Measurements from ENCODE around the gene C12orf76. TPM values are rescaled to one million over a fixed set of nuclear protein-coding genes. Genes with fewer than 3 reads are reported as not detected.
A peak's percentile ranks its signal among the peaks of the same experiment; 100 is the strongest.

C12orf76 gene
- total and polyA plus RNA-seq, 2 of the 13 experiments (the other 11 are each of a cell fraction or from before 2014, with no cell fraction given) = 15.8 to 38.4 TPM

DNA sequence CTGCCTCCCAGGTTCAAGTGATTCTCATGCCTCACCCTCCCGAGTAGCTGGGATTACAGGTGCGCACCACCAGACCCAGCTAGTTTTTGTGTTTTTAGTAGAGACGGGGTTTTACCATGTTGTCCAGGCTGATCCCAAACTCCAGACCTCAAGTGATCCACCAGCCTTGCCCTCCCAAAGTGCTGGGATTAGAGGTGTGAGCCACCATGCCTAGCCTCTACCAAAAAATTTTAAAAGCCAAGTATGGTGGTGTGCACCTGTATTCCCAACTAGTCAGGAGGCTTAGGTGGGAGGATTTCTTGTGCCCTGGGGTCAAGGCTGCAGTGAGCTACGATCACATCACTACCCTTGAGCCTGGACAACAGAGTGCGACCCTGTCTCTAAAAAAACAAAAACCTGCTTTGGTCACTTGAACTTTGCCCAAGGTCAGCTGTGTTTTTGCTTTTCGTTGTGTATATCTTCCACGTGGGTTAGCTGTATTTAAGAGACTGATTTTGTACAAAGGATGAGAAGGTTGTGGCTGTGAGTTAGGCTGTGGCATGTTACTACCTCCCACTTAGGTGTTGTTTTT, 12.7 kb downstream of the C12orf76 start (continued):
- TF ChIP-seq, protein P1, sequence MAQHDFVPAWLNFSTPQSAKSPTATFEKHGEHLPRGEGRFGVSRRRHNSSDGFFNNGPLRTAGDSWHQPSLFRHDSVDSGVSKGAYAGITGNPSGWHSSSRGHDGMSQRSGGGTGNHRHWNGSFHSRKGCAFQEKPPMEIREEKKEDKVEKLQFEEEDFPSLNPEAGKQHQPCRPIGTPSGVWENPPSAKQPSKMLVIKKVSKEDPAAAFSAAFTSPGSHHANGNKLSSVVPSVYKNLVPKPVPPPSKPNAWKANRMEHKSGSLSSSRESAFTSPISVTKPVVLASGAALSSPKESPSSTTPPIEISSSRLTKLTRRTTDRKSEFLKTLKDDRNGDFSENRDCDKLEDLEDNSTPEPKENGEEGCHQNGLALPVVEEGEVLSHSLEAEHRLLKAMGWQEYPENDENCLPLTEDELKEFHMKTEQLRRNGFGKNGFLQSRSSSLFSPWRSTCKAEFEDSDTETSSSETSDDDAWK (CRISPR knock-in tag; IDR thresholded peaks at IDR 0.05) = no peak
- TF ChIP-seq ZNF747 (CRISPR knock-in tag; IDR thresholded peaks at IDR 0.05; ENCODE audit: borderline replicate concordance) = no peak
- TF ChIP-seq, protein P2, sequence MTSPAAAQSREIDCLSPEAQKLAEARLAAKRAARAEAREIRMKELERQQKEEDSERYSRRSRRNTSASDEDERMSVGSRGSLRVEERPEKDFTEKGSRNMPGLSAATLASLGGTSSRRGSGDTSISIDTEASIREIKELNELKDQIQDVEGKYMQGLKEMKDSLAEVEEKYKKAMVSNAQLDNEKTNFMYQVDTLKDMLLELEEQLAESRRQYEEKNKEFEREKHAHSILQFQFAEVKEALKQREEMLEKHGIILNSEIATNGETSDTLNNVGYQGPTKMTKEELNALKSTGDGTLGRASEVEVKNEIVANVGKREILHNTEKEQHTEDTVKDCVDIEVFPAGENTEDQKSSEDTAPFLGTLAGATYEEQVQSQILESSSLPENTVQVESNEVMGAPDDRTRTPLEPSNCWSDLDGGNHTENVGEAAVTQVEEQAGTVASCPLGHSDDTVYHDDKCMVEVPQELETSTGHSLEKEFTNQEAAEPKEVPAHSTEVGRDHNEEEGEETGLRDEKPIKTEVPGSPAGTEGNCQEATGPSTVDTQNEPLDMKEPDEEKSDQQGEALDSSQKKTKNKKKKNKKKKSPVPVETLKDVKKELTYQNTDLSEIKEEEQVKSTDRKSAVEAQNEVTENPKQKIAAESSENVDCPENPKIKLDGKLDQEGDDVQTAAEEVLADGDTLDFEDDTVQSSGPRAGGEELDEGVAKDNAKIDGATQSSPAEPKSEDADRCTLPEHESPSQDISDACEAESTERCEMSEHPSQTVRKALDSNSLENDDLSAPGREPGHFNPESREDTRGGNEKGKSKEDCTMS (CRISPR knock-in tag; conservative IDR thresholded peaks at IDR 0.05) = no peak
- TF ChIP-seq NCOA2 (CRISPR knock-in tag; IDR thresholded peaks at IDR 0.05) = peak; percentile 84; the same call in 1 of the 2 replicates
- TF ChIP-seq ZNF713 (CRISPR knock-in tag; IDR thresholded peaks at IDR 0.05) = no peak
- no peak for TF ChIP-seq CC2D1A (CRISPR knock-in tag; IDR thresholded peaks at IDR 0.05)
- TF ChIP-seq, protein P3, sequence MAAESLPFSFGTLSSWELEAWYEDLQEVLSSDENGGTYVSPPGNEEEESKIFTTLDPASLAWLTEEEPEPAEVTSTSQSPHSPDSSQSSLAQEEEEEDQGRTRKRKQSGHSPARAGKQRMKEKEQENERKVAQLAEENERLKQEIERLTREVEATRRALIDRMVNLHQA (CRISPR knock-in tag; IDR thresholded peaks at IDR 0.05) = no peak
- no peak for TF ChIP-seq RELA (CRISPR knock-in tag; IDR thresholded peaks at IDR 0.05)
- TF ChIP-seq, protein P4, sequence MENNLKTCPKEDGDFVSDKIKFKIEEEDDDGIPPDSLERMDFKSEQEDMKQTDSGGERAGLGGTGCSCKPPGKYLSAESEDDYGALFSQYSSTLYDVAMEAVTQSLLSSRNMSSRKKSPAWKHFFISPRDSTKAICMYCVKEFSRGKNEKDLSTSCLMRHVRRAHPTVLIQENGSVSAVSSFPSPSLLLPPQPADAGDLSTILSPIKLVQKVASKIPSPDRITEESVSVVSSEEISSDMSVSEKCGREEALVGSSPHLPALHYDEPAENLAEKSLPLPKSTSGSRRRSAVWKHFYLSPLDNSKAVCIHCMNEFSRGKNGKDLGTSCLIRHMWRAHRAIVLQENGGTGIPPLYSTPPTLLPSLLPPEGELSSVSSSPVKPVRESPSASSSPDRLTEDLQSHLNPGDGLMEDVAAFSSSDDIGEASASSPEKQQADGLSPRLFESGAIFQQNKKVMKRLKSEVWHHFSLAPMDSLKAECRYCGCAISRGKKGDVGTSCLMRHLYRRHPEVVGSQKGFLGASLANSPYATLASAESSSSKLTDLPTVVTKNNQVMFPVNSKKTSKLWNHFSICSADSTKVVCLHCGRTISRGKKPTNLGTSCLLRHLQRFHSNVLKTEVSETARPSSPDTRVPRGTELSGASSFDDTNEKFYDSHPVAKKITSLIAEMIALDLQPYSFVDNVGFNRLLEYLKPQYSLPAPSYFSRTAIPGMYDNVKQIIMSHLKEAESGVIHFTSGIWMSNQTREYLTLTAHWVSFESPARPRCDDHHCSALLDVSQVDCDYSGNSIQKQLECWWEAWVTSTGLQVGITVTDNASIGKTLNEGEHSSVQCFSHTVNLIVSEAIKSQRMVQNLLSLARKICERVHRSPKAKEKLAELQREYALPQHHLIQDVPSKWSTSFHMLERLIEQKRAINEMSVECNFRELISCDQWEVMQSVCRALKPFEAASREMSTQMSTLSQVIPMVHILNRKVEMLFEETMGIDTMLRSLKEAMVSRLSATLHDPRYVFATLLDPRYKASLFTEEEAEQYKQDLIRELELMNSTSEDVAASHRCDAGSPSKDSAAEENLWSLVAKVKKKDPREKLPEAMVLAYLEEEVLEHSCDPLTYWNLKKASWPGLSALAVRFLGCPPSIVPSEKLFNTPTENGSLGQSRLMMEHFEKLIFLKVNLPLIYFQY (CRISPR knock-in tag; IDR thresholded peaks at IDR 0.05; ENCODE audit: borderline replicate concordance) = no peak
- TF ChIP-seq, protein P5, sequence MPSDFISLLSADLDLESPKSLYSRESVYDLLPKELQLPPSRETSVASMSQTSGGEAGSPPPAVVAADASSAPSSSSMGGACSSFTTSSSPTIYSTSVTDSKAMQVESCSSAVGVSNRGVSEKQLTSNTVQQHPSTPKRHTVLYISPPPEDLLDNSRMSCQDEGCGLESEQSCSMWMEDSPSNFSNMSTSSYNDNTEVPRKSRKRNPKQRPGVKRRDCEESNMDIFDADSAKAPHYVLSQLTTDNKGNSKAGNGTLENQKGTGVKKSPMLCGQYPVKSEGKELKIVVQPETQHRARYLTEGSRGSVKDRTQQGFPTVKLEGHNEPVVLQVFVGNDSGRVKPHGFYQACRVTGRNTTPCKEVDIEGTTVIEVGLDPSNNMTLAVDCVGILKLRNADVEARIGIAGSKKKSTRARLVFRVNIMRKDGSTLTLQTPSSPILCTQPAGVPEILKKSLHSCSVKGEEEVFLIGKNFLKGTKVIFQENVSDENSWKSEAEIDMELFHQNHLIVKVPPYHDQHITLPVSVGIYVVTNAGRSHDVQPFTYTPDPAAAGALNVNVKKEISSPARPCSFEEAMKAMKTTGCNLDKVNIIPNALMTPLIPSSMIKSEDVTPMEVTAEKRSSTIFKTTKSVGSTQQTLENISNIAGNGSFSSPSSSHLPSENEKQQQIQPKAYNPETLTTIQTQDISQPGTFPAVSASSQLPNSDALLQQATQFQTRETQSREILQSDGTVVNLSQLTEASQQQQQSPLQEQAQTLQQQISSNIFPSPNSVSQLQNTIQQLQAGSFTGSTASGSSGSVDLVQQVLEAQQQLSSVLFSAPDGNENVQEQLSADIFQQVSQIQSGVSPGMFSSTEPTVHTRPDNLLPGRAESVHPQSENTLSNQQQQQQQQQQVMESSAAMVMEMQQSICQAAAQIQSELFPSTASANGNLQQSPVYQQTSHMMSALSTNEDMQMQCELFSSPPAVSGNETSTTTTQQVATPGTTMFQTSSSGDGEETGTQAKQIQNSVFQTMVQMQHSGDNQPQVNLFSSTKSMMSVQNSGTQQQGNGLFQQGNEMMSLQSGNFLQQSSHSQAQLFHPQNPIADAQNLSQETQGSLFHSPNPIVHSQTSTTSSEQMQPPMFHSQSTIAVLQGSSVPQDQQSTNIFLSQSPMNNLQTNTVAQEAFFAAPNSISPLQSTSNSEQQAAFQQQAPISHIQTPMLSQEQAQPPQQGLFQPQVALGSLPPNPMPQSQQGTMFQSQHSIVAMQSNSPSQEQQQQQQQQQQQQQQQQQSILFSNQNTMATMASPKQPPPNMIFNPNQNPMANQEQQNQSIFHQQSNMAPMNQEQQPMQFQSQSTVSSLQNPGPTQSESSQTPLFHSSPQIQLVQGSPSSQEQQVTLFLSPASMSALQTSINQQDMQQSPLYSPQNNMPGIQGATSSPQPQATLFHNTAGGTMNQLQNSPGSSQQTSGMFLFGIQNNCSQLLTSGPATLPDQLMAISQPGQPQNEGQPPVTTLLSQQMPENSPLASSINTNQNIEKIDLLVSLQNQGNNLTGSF (CRISPR knock-in tag; IDR thresholded peaks at IDR 0.05) = no peak

All from HepG2 (cell line).